HFF-Myc (cell line): ENCODE data around the gene ANKRD27.

ENCODE experiments used
- DNase-seq: peaks from one replicate; pipeline ENCODE4 v3.0.0-alpha.2; 2011; ENCODE audit warnings: low read depth; ENCODE audit errors: extremely low read depth
- H3K4me3 ChIP-seq: replicated peaks from 2 replicates; pipeline ENCODE4 v1.5.1; 2011; ENCODE audit warnings: low read depth, mild to moderate bottlenecking, control low read depth, low read length
- CTCF ChIP-seq: IDR thresholded peaks from 2 replicates; pipeline ENCODE4 v1.5.1; 2012; ENCODE audit warnings: mild to moderate bottlenecking, low read depth, low read length, control low read depth; ENCODE audit errors: missing control alignments

Gene ANKRD27

GRCh38 chr19:32619051-32619685 lies 55.8 kb downstream of the ANKRD27 start:
- no peak for TF ChIP-seq CTCF
- no peak overlapping the region for H3K4me3 ChIP-seq
- DNase-seq: no peak

GRCh38 chr19:32615569-32615968 lies 59.4 kb downstream of the ANKRD27 start:
- no peak overlapping the region for H3K4me3 ChIP-seq
- no peak for DNase-seq
- TF ChIP-seq CTCF: no peak

GRCh38 chr19:32614916-32615315 lies 60.1 kb downstream of the ANKRD27 start:
- DNase-seq: no peak
- H3K4me3 ChIP-seq: no peak overlapping the region
- TF ChIP-seq CTCF: no peak

GRCh38 chr19:32613008-32613407 lies 62.0 kb downstream of the ANKRD27 start:
- no peak for DNase-seq
- no peak for TF ChIP-seq CTCF
- H3K4me3 ChIP-seq: no peak overlapping the region

GRCh38 chr19:32611161-32611560 lies 63.8 kb downstream of the ANKRD27 start:
- no peak for TF ChIP-seq CTCF
- H3K4me3 ChIP-seq: no peak overlapping the region
- no peak for DNase-seq

GRCh38 chr19:32607479-32607878 lies 67.5 kb downstream of the ANKRD27 start:
- DNase-seq: no peak
- TF ChIP-seq CTCF: no peak
- no peak overlapping the region for H3K4me3 ChIP-seq

GRCh38 chr19:32606289-32606688 lies 68.7 kb downstream of the ANKRD27 start:
- no peak for TF ChIP-seq CTCF
- DNase-seq: no peak
- no peak overlapping the region for H3K4me3 ChIP-seq
